ENCODE results near the gene GPR141.

GPR141 gene, protein sequence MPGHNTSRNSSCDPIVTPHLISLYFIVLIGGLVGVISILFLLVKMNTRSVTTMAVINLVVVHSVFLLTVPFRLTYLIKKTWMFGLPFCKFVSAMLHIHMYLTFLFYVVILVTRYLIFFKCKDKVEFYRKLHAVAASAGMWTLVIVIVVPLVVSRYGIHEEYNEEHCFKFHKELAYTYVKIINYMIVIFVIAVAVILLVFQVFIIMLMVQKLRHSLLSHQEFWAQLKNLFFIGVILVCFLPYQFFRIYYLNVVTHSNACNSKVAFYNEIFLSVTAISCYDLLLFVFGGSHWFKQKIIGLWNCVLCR

DNA sequence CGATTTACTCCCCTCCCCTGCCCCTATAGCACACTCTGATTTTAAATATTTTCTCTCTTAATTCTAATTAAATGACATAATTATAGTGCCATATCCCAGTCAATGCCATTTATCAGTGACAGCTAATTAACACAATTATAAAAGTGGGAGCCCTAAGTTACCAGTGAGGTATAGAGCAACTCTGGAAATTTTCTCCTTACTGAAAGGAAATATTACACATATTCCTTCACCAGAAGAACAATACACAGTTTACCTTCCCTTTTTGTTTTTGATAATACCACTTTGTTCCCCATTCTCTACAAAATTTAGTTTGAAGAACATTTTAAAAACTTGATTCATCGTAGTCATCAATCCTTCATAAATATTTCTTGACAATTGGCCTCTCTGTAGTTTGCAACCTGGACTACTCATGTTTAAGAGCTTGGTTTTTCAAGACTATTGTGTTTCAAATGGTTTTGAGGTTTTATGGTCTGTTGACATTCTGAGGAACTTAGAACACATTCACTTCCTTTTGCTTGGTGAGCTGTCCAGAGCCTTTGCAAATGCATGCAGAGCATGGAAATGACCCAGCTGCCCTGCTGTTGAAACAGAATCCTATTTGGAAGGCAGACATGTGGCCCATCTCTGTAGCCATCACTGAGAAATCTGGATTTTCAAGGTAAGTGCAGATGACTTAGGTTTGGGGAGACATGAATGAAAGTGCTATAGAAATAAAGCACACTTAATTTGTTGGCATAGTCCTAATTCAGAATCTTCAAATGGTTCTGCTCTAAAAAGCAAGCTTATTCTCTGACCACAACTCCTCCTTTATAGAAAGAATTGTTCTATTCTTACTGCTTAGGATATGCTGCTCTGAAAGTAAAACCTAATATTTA lies at the start of gene GPR141:
Gene GPR141 (plus strand): TSS at position 521 of the 875 bp plus-strand sequence. CDS start 56,628 bp downstream, outside the sequence.
- DNase-seq, result no peak

DNA sequence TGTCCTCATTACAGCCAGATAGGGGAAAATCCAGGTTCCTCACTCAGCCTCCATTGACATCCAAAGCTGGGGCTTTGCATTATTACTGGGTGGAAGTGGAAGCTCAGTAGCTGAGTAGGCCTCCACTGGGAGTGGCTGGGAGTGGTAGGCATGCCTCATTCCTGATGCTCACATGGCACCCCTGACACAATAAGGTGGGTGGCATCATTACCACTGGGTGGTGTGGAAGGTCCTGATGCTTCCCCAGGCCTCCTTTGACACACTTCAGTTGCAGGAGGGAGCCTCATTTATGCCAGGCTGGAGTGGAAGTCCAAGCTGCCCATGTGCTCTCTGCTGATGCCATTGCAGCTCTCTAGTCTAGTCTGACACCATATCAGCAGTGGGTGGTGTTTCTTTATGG lies 48.2 kb upstream of the GPR141 start:
- no peak for DNase-seq

DNA sequence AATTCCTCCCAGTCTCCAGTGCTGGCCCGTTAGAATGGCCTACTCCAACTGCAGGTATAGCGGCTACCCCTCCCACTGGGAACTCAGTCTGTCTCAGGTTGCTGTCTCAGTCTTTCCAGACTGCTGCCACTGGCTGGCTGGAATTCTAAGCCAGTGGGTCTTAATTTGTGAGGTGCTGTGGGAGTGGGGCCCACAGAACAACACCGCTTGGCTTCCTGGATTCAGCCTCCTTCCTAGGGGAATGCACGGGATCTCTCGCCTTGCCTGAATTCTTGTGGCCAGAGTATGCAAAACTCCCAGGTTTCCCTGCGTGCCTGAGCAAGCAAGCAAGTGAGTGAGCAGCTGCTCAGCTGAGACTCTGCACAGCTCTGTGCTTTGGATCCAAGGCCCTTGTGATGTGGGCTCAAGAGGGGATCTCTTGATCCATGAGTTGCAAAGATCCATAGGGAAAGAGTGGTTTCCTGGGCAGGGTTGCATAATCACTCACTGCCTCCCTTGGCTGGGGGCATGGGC lies 41.5 kb upstream of the GPR141 start:
- no peak for DNase-seq

DNA sequence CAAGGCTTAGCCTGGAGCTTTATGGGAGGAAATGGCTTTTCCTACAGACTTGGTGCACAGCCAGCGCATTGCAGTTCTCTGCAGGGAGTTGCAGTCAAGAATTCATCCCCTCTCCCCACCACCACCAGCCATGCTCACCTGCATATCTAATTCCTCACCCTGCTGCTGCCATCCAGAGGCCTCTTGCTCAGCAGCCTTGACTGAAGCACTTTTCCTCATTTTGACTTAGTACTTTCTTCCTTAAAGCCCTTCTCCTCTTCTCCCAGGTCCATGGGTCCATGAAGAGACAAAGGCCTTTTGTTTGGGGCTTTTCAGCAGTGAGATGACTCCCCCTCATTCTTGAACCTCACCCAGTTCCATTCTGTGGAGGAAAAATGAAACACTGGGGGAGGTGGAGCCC lies 39.7 kb upstream of the GPR141 start:
- DNase-seq, result no peak

DNA sequence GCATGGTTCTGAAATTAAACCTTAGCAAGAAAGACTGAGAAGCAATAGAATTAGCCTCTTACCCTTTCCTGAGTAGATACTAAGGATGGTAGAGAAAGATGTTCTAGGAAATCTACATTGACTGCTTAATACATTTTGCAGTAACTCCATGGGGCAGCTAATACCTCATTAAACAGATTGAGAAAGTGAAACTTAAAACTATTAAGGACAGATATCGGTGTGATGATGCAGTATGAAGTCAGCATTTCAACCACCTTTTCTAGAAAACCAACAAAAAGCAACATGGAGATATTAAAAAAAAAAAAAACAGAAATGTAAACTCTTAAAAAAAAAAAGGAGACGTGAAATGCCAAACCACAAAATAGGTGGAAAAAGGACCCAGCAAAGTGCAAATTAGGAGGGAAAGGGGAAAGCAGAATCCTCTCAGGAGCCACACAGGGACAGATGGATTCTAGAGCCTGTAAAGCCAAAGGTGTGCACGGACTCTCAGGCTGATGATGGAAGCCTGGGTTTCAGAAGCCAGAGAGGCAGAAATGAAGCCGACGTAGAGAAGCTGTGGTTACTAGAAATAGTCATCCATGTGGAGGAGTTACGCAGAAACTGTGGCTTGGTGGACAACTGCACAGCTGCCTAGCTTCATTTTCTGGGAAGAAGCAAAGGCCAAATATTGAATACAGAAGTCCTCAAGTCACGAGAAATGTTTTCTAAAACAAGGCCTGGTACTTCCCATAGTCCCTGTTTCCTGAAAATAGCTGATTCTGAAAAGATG lies 38.1 kb upstream of the GPR141 start:
- DNase-seq, result no peak

DNA sequence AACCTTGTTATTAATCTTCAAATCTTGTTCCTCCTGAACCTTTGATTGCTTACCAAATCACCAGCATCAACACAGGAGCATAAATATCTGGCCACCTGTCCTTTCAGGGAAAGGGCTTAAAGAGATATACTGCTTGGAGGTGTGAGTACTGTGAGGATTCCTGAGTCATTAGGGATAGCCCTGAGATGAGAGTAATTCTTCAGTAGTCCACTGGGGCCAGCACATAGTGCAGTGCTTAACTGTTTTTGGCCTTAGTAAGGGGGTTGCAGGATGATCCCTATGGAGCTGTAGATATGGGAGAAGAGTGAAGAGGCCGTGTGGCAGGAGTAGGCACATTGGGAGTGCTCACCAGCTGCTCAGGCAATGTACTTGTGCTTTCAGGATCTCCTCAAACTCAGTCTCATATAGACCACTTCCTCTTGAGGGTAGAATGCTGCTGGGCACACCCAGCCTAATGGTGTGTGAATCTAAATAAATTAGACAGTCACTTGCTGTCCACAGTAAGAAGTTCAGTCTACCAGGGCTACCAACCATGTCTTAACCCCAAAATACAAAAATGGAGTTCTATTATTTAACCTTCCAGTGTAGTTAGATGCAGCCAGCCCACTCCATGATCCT lies 26.5 kb upstream of the GPR141 start:
- no peak for DNase-seq

DNA sequence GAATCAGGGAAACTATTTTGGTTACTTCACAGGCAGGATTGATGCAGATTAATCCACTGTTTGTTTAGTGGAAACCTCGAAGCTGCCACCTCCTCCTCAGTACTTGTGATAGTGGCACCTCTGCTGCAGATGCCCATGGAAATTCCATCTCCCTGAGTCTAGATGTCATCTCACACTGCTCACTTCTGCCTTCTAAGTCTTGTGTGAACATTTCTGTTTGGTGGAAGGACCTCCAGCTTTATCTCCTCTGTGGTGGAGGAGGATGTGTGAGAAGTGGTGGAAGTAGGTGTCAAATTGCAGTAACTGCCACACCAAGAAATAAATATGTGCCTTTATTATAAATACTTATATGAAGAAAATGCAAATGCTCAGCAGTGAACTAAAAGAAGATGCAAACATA lies 25.8 kb upstream of the GPR141 start:
- no peak for DNase-seq

DNA sequence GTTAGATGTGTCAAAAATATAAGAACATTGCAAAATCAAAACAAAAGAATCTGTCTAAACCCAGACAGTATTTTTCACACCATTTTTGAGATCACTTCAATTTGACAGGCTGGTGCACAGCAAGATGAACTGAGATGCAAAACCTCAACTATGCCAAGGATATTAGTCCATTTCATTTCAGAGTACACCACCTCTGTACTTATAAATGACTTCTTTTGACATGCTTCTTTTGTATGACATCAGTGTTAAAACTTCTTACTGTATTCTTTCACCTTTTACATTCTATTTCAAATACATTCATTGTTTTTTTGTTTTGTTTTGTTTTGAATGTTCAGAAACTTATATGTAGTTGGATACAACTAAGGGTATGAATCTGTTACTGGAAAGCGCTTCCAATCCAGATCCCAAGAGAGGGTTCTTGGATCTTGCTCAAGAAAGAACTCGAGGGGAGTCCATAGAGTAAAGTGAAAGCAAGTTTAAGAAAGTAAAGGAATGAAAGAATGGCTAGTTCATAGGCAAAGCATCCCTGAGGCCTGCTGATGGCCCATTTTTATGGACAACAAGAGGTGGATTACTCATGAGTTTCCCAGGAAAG lies 23.5 kb upstream of the GPR141 start:
- DNase-seq, result no peak

DNA sequence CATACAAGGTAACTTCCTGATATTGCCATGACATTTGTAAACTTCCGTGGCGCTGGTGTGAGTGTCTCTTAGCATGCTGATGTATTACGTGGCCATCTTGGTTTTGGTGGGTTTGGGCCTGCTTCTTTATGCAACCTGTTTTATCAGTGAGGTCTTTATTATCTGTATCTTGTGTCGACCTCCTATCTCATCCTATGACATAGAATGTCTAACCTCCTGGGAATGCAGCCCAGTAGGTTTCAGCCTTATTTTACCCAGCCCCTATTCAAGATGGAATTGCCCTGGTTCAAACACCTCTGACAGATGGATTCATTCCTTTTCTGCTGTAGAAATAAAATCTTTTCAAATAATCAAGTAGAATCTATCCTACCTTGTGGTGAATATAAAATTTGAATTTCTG lies 23.0 kb upstream of the GPR141 start:
- no peak for DNase-seq

DNA sequence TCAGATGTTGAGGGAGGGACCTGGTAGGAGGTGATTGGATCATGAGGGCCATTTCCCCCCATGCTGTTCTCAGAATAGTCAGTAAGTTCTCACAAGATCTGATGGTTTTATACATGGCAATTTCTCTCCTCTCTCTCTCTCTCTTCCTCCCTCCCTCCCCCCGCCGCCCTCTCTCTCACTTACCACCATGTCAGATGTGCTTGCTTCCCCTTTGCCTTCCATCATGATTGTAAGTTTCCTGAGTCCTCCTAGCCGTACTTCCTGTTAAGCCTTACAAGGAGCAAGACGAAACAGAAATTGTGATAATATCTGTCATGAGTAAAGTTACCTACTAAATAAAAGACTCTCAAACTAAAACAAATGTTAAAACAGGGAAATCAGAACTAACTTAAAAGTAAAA lies 19.9 kb upstream of the GPR141 start:
- DNase-seq, result no peak

DNA sequence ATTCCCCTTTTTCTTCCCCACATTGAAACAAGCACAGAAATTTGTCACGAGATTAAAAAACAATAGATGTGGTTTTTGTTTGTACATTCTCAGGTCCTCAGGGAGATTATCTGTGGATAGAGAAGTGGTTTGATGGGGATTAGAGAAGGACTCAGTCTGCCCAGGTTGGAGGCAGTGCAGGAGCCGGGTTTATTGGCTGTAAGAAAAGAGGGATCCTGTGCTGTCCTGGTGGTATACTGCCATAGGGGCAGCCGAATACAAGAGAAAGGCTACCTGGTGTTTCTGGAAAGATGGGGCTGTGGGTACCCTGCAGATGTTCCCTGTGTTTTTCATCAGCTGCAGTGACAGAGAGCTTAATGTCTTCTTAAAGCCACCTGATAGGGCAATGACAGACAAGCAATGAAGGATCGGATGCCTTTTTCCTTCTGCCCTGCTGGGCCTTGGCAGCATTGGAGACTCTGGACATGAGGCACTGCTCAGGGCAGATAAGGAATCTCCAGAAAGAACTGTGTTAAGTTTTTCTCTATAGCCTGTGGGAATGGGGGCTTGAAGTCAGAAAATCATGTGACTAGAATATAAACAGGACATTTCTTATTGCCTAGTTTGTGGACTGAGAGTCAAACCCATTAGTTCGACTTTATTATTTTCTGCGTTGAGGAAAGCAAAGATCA lies 18.1 kb upstream of the GPR141 start:
- no peak for DNase-seq

DNA sequence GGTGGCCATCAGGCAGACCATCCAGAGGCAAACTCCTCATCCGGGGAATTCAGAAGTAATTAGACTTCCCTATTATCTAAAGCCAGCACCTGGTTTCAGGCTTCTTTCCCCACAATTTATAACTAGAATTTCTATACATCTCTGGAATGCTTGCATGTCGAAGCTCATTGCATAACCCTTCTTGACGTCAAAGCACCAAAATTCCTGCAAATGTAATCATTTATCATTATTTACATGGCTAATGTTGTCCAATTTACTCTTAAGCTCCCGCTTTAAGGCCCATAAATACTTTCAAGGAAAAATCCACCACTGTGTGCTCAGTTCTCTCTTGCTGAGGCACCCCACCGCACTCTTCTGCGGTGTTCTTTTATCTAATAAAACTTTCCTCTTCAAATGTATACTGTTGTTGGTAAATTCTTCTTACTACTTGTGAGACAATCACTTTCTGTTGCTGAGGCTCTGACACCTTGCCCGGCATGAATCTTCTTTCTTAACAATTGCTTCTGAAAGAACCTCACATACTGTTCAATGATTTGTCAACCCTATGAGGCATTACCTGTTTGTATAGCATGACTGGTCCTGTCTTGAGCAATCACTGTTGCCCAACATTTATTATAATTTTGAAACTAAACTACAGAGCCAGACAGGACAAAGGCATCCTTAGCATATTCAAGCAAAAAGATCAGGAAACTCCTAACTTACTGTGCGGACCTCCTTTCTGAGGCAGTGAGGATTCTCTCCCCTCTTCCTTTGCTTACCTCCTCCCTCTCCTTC lies 17.4 kb upstream of the GPR141 start:
- DNase-seq, result no peak

DNA sequence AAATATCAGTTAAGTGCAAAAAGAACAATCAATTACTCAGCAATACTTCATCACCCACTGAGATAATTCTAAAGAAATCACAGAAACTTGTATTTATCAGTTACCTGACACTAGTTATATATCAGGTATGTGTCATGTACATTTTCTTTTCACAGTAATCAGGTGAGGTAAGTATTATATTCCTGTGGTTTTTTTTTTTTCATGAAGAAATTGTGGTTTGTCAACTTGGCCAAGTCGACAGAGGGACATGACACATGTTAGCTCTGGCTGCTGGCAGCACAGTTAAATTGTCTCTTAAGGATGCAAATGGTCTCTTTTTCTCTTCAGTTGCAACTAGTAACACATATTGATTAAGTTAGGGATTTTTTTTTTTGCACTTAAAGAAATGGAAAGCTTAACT lies 13.7 kb upstream of the GPR141 start:
- DNase-seq, result no peak

DNA sequence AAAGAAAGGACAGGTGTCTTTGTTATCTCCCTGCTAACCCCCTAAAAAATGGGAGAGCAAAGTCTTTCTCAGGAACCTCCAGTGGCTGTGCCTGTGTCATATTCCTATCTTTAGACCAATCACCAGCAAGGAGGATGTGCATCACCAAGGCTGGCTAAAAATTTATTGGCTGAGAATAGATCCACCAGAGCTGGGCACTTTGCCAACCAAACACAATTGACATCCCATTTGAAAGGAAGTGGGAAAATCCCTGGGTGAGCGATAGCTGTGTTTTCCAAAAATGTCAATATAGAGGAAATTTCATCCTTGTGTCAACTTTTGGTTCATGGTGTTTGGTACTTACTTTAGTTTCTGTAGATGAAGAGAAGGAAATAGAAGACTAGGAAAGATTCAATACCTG lies 13.1 kb upstream of the GPR141 start:
- no peak for DNase-seq

DNA sequence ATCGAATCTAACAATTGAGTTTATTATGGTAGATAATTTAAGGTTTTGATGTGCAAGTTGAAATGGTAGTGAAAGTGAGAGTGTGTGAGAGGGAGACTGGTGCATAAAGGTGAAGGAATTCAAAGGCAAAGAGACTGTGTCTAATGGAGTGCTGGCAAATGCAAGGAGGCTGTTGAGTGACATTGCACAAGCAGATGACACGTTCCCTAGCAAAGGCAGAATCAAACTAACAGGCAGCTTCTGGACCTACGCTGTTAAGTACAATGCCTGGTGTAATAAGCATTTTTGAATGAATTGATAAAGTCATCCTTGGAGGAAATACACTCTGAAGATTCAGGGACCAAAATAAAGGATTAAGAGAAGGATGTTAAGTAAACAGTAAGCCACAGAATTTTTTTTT lies 11.7 kb upstream of the GPR141 start:
- DNase-seq, result no peak

DNA sequence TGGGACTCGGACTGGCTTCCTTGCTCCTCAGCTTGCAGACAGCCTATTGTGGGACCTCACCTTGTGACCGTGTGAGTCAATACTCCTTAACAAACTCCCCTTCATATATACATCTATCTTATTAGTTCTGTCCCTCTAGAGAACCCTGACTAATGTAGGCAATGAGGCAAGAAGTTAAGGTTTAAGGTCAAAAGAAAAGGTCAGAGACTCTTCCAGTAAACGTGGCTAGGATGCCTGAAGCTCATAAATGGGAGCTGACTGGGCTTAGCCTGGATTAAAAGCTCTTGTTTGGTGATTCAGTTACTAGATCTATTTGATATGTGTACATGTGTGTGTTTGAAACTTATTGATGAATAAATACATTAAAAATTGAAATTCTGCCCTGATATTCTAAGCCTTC lies 10.6 kb upstream of the GPR141 start:
- no peak for DNase-seq

DNA sequence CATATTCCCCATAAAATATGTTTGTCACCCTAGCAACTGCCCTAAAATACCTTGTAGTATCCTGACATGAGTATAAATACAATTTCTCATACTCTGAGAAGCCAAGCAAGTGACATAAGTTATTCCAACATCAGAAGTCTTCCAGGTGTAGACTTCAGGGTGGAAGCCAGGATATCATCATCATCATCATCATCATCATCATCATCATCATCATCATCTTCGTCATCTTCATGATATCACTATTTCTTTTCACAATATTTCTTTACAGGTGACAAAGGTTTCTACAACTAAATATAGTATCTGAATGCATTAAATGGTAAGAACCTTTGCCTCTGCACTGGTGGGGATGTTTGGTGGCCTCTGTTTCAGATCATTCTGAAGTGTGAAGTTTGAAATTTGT lies 10.0 kb upstream of the GPR141 start:
- DNase-seq, result no peak

DNA sequence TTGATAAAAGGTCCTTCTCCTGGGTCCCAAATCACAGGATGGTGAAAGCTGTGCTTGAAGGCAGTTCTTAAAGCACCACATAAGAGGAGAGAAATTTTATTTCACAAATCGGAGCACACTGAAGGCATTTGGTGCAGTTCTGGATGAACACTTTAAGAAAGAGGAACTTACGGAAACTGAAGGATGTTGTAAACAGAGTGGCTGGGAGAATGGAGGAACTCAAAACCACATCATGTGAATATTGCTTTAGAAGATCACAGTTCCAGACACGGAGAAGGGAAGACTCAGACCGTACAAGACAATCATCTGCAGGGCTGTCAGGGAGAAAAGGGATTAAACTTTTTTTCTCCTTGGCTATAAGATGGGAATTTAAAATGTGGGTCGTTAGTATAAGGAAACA lies 9.0 kb upstream of the GPR141 start:
- no peak for DNase-seq

DNA sequence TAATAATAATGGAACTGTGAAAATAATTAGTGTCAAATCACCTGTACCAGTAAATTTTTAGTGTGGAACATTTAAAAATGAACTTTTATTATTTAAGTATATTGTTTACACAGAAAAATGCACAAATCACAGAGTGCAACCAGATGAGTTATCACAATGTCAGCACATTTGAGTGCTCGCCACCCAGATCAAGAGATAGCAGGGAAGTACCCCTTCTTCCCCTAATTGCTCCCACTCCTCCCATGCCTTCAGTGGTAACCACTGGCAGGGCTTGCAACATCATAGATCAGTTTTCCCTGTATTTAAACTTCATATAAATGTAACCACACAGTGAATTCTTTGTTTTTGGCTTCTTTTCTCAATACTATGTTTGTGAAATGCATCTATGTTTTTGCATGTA lies 7.8 kb upstream of the GPR141 start:
- no peak for DNase-seq

DNA sequence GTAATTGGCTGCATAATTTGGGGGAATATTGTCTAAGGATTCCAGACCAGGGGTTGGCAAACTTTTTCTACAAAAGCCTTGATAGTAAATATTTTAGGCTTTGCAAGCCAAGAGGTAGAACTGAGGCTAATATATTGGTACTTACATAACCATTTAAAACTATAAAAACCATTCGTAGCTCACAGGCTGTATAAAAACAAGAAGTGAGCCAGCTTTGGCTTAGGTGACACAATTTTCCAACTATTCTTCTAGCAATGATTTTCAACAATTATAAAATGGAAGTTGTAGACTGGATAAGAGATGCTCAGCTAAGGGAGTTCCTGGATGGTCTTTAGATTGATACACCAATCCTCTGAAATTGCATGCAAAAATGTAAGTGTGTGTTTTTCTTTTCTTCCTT lies 1.4 kb downstream of the GPR141 start:
- no peak for DNase-seq

All from fibroblast of skin of right biceps (primary cell).